HG03175 (cell line): ENCODE data around the gene CST4.
"Not testable (repeated sequence)": the region's sequence is repeated elsewhere in the genome, so short reads cannot be mapped to it uniquely, and the experiment has no call there.

Experiments used
- ATAC-seq: cut with Tn5 transposase; IDR thresholded peaks from one replicate; pipeline ENCODE4 v1.9.1; 2021; ENCODE audit warnings: mild to moderate bottlenecking, moderate library complexity; ENCODE audit not compliant: unreplicated experiment

Gene CST4

GRCh38 chr20:23688684-23689398 is at the start of gene CST4:
CST4 (minus strand) TSS chr20:23689038; CDS start chr20:23688969, 69 bp downstream.
- ATAC-seq: not testable (repeated sequence)

- not testable (repeated sequence) for ATAC-seq
Observed at GRCh38 chr20:23735391-23735790, 46.6 kb upstream of the CST4 start.

GRCh38 chr20:23734949-23735348 is 46.1 kb upstream of the CST4 start:
- not testable (repeated sequence) for ATAC-seq

- ATAC-seq: not testable (repeated sequence)
Observed at GRCh38 chr20:23734440-23734839, 45.6 kb upstream of the CST4 start.

- no peak for ATAC-seq
Observed at GRCh38 chr20:23727016-23727415, 38.2 kb upstream of the CST4 start.

GRCh38 chr20:23725102-23725501 is 36.3 kb upstream of the CST4 start:
- no peak for ATAC-seq

GRCh38 chr20:23723659-23724307 is 34.9 kb upstream of the CST4 start:
- peak; percentile 70 for ATAC-seq

- ATAC-seq: not testable (repeated sequence)
Observed at GRCh38 chr20:23722851-23723250, 34.0 kb upstream of the CST4 start.

- ATAC-seq: no peak
Observed at GRCh38 chr20:23721962-23722361, 33.1 kb upstream of the CST4 start.

GRCh38 chr20:23719351-23719750 is 30.5 kb upstream of the CST4 start:
- not testable (repeated sequence) for ATAC-seq

GRCh38 chr20:23711778-23712177 is 22.9 kb upstream of the CST4 start:
- ATAC-seq: not testable (repeated sequence)

- no peak for ATAC-seq
Observed at GRCh38 chr20:23710771-23711170, 21.9 kb upstream of the CST4 start.

GRCh38 chr20:23705895-23706294 is 17.1 kb upstream of the CST4 start:
- ATAC-seq: no peak

- ATAC-seq: no peak
Observed at GRCh38 chr20:23702021-23702420, 13.2 kb upstream of the CST4 start.

GRCh38 chr20:23700931-23701330 is 12.1 kb upstream of the CST4 start:
- no peak for ATAC-seq

GRCh38 chr20:23697947-23698346 is 9.1 kb upstream of the CST4 start:
- no peak for ATAC-seq

- ATAC-seq: not testable (repeated sequence)
Observed at GRCh38 chr20:23695068-23695395, 6.2 kb upstream of the CST4 start.

GRCh38 chr20:23694178-23695067 is 5.6 kb upstream of the CST4 start:
- ATAC-seq: not testable (repeated sequence)

GRCh38 chr20:23692725-23693619 is 4.1 kb upstream of the CST4 start:
- ATAC-seq: not testable (repeated sequence)

GRCh38 chr20:23691675-23692074 is 2.8 kb upstream of the CST4 start:
- ATAC-seq: no peak
